Activated gamma-delta T cell (primary cell): ENCODE measurements around the gene PKMYT1.

Source experiments
- DNase-seq: peaks from one replicate; lab custom pipeline; 2025; lab: John Stamatoyannopoulos, UW
- total RNA-seq, 2 donors: gene quantifications; one replicate each; lab custom pipeline; 2026; lab: John Stamatoyannopoulos, UW

PKMYT1 gene
- total RNA-seq, result 0.15 to 1.8 reads per million in 2 donors

DNA sequence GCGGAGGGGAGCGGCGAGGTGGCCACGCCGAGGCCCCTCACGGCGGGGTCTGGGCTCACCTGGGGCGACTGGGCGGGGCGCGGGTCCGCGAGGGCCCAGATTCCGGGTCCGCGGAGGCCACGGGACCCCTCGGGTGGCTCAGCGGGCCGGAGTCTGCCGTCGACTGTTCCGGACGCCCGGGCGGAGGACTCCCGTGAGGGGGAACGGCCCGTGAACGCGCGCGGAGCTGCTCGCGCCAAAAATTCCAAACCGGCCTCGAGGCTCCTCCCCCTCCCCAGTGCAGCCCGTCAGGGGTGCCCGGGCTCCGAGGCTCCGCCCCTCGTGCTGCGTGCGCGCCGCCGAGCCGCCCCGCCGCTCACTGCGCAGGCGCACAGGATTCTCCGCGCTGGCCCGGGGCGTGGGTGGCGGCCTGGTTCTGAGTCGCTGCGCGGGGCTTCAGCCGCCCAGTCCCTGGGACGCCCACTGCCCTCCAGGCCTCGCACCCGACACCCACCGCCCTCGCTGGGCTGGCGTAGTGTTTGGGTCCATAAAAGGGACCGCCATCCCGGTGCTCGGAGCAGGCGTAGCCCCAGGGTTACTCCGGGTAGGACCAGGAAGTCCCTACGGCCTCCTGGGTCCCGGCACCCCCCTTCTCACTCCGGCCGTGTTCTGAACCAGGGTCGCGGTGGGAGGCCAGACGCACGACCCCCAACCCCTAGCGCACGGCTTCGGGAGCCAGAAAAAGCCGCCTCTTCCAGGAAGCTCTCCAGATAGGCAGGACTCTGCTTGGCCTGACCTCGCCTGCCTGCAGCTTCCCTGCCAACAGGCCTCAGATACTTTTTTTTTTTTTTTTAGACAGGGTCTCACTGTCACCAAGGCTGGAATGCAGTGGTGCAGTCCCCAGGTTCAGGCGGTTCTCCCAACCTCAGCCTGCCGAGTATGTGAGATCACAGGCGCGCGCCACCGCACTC, at the start of gene PKMYT1:
Gene PKMYT1 (minus strand): TSS at position 220 of the 950 bp plus-strand sequence. CDS start 789 bp downstream, outside the sequence.
- peak; percentile 88 for DNase-seq

DNA sequence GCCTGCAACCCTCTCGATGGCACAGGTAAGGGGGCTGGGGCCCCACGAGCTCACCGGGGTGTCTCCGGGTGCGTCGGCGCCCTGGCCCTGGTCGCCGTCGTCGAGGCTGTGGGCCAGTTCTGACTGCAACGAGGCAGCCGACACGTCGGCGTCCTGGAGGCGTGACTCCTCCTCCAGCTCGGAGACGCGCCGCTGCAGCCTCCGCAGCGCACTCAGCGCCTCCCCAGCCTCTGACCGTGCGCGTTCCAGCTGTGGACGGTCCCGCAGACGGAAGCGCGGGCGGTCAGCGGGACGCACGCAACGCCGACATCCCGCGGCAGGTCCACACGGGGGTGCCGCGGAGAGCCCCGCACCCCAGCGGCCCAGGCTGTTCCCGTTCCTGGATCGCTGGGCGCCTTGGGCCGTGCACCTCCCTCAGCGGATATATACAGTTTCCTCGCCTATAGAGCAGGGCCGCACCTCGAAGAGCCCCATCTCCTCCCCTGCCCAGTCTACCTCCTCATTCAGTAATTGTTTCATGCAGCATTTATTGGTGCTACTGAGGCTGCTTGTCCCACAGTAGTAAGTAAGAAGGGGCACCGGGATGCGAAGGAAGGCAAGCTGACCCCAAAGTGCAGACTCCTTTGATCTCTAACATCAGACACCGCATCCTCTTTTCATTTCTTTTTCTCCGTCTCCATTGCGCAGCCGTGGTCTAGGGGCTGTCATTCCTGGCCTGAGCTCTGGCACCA, 49.4 kb upstream of the PKMYT1 start:
- no peak for DNase-seq

DNA sequence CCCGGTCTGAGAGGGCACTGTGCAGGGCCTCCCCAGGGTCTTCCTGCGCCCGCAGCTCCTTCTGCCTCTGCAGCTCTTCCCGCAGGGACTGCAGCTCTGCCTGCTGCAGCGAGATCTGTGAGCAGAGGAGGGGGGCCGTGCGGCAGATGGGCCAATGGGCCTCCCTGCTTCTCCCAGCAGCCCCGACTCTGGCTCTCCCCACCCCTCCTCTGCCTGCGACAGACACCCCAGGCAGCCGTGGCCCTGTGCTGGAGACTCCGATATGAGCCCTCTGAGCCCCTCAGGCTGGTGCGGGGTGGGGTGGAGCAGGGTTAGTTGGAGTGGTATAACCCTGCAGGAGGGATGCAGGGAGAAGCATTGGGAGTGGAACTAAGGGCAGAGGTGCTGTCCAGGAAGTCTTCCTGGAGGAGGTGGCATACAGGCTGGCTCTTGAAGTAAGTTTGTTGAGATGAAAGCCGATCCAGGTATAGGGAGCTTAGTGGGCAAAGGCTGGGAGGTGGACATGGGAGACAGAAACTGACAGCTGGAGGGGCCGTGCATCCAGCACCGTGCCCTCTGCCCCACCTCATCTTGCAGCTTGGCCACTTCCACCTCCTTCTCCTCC, 48.6 kb upstream of the PKMYT1 start:
- DNase-seq, result no peak

DNA sequence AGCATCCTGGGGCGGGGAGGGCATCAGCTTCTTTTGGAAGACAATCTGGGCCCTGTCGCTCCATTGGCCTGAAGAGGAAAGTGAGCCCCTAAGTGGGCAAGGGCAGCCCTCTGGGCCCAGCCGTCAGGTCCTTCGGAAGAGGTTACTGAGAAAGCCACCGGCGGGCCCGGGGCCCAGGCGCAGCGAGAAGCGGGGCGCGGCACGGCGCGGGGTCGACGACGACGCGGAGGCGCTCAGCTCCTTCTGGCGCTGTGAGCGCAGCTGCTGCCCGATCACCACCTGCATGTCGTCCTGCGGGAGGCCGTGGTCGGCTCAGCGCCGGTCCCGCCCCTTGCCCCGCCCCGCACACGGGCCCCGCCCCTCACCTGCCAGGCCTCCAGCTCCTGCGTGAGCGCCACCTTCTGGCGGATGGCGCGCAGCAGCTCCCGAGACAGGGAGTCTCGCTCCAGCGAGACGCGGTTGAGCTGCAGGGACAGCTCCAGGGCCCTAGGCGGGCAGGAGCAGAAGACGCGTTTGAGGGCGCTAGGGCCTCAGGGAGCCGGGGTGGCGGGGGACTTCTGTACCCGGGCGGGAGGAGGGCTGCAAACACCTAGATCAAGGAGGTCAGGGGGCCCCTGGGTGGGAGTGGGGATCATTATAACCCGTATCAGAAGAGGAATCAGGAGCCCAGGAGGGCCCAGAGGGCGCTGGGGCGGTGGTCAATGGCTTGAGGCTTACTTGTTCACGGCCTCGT, 47.9 kb upstream of the PKMYT1 start:
- DNase-seq, result peak; percentile 74

DNA sequence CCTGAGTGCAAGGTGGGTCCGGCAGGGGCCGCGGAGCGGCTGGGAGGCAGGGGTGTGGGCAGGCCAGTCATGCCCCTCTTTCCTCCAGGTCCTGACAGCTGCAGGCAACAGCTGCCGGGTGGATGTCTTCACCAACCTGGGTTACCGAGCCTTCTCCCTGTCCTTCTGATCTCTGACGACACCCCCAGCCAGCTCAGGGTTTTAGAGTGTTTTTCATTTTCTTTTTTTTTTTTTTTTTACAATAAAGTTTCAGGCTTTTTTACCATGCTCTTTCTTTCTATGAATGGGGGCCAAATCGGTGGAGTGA, 47.2 kb upstream of the PKMYT1 start:
- DNase-seq, result no peak

DNA sequence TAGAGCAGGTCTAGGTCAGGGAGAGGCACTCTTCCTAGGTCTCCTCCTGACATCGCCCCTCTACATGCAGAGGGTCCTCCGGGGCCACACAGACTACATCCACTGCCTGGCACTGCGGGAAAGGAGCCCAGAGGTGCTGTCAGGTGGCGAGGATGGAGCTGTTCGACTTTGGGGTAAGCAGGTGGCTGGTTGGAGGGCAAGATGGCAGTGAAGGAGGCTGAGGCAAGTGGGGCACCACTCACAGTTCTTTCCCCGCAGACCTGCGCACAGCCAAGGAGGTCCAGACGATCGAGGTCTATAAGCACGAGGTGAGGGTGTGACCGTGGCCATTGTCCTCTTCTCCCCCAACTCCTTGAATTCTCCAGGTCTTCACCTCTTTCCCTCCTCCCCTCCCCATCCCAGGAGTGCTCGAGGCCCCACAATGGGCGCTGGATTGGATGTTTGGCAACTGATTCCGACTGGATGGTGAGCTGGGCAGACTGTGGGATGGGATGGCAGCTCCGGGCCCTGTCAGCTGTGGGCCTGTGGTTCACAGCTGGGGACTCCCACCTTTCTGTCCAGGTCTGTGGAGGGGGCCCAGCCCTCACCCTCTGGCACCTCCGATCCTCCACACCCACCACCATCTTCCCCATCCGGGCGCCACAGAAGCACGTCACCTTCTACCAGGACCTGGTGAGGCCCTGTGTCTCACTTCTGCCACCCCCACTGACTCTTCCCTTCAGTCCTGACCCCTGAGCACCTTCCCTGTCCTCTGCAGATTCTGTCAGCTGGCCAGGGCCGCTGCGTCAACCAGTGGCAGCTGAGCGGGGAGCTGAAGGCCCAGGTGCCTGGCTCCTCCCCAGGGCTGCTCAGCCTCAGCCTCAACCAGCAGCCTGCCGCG, 46.6 kb upstream of the PKMYT1 start:
- no peak for DNase-seq

DNA sequence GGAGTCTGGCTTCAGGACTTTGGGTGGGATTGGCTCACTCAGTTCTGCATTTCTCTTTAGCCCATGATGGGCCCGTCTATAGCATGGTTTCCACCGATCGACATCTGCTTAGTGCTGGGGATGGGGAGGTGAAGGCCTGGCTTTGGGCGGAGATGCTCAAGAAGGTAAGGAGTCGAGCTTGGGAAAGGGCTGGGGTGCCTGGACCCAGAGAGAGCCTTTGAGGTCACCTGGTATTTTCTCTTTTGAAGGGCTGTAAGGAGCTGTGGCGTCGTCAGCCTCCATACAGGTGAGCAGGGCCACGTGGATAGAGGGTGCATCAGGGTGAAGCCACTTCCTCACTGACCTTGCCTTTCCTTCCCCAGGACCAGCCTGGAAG, 45.7 kb upstream of the PKMYT1 start:
- no peak for DNase-seq

DNA sequence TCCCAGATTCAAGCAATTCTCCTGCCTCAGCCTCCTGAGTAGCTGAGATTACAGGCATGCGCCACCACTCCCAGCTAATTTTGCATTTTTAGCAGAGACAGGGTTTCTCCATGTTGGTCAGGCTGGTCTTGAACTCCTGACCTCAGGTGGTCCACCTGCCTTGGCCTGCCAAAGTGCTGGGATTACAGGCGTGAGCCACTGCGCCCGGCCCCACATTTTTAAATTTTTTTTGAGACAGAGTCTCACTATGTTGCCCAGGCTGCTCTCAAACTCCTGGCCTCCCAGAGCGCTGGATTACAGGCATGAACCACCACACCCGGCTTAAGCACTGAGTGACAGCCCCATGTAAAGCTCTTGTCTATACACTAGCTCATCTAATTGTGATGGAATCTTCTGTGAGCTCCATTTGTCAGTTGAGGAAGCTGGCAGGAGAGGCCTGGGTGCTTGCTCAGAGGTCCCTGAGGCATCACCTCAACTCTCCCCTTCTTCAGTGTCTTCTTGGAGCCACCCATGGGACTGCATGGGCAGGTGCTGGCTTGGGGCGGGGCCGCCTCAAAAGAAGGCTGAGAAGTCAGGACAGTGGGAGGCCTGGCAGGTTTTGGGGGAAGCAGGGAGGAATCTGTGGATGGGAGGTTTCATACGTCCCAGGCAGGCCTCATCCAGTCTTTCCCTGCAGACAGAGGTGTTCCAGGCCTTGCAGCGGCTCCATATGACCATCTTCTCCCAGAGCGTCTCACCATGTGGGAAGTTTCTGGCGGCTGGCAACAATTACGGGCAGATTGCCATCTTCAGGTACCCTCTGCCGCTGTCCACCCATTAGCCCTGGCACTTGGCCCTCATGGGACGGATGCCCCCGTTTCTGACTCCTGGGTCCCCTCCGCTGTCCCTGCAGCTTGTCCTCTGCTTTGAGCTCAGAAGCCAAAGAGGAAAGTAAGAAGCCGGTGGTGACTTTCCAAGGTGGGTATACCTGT, 45.1 kb upstream of the PKMYT1 start:
- DNase-seq, result no peak

DNA sequence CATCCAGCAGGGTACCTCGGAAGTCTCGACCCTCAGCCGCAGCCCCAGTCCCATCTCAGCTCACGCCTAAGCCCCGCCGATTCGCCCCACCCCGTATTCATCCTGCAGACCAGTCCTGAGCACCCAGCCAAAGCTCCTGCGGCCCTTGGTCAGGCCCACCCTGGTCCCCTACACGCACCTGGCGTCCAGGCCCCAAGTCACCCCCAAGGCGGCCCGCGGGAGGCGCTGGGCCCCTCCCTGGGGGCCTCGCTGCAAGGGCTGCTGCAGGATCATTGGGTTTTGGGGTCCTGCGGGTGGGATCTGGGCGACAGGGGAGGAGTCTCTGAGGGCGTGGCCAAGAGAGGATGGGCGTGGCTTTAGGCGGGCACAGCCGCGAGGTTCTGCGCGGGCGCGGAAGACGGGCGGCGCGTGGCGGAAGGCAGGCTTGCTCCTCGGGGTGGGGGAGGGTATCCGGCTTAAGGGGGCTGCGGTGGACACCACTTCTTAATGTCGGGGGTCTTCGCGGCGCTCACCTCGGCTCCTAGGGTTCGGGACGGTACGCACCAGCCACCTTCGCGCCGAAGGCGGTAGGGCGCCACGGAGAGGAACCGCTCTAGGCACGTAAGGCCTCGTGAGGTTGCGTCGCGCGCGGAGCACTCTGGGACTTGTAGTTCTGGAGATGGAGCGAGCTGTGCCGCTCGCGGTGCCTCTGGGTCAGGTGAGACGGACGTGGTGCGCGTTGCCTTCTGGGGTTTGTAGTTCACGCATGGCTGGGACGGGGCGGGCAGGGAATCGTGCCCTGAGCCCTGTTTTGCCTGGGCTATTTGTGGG, 43.6 kb upstream of the PKMYT1 start, which contains the start of the genes HCFC1R1 and THOC6:
Gene HCFC1R1 (minus strand): TSS at position 274 of the 810 bp plus-strand sequence. CDS start 1 bp downstream, at position 273.
Gene THOC6 (plus strand): TSS at position 367 of the 810 bp plus-strand sequence. CDS start 292 bp downstream, at position 659.
- peak; percentile 83 for DNase-seq

DNA sequence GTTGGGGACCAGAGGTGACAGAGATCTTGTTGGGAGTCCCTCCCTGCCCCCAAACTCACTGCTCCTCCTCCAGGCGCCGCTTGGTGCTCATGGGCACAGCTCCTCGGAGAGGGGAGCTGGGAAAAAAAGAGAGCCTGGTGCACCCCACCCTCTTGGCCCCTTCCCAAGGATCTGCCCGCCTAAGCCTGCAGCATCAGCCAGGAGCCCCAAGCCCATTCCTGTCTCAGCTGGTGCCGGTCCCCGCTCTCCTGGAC, 43.1 kb upstream of the PKMYT1 start:
- no peak for DNase-seq

DNA sequence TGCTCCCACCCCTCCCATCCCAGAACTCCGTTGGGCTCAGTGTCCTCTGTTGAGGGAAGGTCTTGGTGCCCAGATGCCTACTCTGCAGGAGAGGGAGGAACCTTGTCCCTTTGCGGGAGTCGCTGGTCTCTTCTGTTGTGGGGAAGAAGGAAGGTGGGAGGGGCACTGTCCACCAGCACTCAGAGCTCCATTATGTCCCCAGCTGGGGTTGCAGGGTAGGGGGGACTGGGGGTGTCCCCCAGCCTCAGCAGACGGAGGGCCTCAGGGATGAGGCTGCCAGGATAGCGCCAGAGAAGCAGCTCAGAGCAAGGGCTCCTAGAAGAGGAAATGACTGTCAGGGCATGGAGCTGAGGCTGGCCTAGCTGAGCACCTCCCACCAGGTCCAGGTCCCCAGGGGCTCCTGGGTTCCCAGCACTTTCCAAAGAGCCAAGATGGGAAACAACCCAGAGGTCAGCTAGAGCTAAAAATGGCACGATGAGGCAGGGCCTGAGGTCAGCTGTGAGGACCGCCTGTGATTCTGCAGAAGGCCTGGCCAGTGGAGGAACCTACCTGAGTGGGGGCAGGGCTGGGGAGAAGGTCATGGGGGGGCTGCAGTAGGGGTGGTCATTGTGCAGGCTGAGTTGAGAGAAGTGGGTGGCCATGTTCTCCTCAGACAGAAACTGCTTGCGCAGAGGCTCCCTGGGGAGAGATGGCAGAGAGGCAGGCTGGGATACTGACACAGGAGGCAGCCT, 42.6 kb upstream of the PKMYT1 start:
- no peak for DNase-seq

DNA sequence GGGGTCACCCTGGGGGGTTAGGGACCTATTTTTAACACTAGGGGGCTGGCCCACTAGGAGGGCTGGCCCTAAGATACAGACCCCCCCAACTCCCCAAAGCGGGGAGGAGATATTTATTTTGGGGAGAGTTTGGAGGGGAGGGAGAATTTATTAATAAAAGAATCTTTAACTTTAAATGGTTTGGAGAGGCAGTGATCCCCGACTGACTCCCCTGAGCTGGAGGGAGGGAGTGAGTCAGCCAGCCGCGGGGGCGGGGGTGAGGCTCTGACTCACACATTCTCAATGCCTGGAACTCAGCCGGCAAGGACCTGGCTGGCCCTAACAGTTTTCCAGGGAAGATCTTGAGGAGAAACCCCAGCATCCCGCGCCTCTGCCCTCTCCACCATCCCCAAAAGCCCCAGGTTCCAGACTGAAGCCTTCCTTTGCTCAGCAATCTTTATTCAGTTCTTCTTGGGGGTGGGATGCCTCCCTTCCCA, 42.0 kb upstream of the PKMYT1 start:
- peak; percentile 70 for DNase-seq

DNA sequence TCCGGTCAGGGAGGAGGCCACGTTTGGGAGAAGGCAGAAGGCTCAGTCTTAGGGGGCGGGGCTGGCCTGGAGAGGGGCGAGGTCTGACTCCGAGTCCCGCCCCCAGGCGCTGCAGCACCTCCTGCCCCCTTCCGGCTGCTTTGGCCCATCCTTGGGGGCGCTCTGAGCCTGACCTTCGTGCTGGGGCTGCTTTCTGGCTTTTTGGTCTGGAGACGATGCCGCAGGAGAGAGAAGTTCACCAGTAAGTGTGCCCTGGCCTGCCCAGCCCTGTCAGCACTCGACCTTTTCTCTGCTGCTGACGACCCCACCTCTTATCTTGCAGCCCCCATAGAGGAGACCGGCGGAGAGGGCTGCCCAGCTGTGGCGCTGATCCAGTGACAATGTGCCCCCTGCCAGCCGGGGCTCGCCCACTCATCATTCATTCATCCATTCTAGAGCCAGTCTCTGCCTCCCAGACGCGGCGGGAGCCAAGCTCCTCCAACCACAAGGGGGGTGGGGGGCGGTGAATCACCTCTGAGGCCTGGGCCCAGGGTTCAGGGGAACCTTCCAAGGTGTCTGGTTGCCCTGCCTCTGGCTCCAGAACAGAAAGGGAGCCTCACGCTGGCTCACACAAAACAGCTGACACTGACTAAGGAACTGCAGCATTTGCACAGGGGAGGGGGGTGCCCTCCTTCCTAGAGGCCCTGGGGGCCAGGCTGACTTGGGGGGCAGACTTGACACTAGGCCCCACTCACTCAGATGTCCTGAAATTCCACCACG, 41.4 kb upstream of the PKMYT1 start:
- DNase-seq, result peak; percentile 48

DNA sequence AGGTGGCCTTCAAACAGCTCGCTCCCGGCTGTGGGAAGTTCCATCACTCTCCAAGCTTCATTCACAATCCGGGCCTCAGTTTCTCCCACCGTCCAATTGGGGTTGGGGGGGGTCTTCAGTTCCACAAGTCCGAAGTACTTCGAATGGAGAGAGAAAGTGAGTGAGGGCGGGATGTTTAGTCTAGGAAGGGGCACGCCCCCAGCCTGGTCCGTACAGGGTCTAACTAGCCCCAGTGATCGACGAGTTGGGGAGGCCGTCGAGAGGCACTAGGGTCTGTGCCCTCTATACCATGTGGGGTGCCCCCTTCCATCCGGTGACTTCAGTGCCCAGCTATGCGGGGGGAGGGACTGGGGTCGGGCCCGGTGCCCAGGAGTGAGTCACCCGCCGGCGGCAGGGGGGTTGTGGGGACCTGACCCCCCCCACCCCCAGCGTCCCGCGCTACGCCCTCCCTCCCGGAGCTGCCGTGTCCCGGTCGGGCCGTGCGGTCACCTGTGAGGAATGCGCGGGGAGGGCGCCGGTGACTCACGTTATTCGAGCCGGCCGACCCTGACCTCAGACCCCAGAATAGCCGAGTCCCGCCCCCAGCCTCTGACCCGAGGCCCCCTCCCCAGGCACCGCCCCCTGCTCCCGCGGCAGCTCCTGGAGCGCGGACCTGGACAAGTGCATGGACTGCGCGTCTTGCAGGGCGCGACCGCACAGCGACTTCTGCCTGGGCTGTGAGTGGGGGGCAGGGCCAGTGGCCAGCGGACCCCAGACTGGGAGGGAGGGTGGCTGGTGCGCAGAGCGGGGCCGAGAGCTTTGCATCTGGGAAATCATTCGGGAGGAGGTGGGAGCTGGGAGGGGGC, 40.6 kb upstream of the PKMYT1 start:
- DNase-seq, result peak; percentile 76

DNA sequence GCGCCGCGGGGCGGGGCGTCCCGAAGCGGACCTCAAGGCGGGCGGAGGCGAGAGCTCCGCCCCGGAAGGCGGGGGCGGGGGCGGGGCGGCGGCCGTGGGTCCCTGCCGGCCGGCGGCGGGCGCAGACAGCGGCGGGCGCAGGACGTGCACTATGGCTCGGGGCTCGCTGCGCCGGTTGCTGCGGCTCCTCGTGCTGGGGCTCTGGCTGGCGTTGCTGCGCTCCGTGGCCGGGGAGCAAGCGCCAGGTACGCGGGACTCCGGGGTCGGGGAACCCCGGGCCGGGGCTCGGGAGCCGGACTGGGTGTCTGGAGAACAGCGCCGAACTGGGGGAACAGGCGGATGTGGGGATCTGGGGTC, 40.0 kb upstream of the PKMYT1 start, which contains the start of gene TNFRSF12A:
Gene TNFRSF12A (plus strand): TSS at position 122 of the 357 bp plus-strand sequence. CDS start 30 bp downstream, at position 152.
- peak; percentile 69 for DNase-seq

DNA sequence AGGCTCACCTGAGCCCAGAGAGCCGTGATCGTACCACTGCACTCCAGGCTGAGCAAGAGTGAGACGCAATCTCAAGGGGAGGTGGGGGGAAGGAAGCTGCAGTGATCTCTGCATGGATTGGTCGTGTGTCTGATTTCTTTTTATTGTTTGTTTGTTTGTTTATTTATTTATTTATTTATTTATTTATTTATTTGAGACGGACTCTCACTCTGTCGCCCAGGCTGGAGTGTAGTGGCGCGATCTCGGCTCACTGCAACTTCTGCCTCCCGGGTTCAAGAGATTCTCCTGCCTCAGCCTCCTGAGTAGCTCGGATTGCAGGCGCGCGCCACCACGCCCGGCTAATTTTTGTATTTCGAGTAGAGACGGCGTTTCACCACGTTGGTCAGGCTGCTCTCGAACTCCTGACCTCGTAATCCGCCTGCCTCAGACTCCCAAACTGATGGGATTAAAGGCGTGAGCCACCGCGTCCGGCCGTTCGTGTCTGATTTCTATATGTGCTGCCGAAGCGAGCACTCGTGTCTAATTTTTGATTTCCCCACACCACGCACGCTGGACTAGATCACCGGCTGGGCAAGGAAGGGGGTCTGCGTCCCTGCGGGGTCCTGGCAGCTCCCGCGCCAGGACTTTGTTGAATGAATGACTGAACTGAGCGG, 39.5 kb upstream of the PKMYT1 start:
- no peak for DNase-seq
